ENCODE data around the gene CBFA2T3. TPM values are rescaled to one million over a fixed set of nuclear protein-coding genes. Genes with fewer than 3 reads are reported as not detected.
"Not testable (repeated sequence)": the region's sequence is repeated elsewhere in the genome, so short reads cannot be mapped to it uniquely, and the experiment has no call there.

The CBFA2T3 gene
- total RNA-seq, 4 donors from 2014 or later = 3.5 to 35.5 (median 6.8) TPM

- no peak overlapping the region for H3K4me3 ChIP-seq
Observed at GRCh38 chr16:88922826-88923410, 54.1 kb downstream of the CBFA2T3 start.

GRCh38 chr16:88922114-88922825 lies 54.7 kb downstream of the CBFA2T3 start:
- H3K27ac ChIP-seq = peak overlapping the region; percentile 41 to 70 (median 55)
- TF ChIP-seq CTCF (IDR thresholded peaks at IDR 0.05) = peak in 2 of 6 experiments; percentile 5
- no peak for TF ChIP-seq POLR2A (IDR thresholded peaks at IDR 0.05)
- no peak overlapping the region for H3K4me3 ChIP-seq
- H3K36me3 ChIP-seq = no peaks in the 10 kb centered on the region
- H3K9me3 ChIP-seq = no peaks in the 10 kb centered on the region
- peaks cover 0 to 37% (median 20%) of the 10 kb centered on the region in 4 donors for H3K4me1 ChIP-seq
- DNase-seq = peak; percentile 44 to 75 (median 72)
- no peaks in the 10 kb centered on the region for H3K27me3 ChIP-seq

More at GRCh38 chr16:88922826-88923410, 54.1 kb downstream of the CBFA2T3 start:
- H3K4me1 ChIP-seq = peaks cover 0 to 37% (median 20%) of the 10 kb centered on the region in 4 donors
- H3K27ac ChIP-seq = peak overlapping the region in 3 of 4 donors; percentile 54 to 70 (median 56)
- no peak for DNase-seq
- H3K36me3 ChIP-seq = no peaks in the 10 kb centered on the region
- no peaks in the 10 kb centered on the region for H3K27me3 ChIP-seq
- TF ChIP-seq CTCF (IDR thresholded peaks at IDR 0.05) (no peak), POLR2A (IDR thresholded peaks at IDR 0.05) (no peak)
- H3K9me3 ChIP-seq = no peaks in the 10 kb centered on the region

DNA sequence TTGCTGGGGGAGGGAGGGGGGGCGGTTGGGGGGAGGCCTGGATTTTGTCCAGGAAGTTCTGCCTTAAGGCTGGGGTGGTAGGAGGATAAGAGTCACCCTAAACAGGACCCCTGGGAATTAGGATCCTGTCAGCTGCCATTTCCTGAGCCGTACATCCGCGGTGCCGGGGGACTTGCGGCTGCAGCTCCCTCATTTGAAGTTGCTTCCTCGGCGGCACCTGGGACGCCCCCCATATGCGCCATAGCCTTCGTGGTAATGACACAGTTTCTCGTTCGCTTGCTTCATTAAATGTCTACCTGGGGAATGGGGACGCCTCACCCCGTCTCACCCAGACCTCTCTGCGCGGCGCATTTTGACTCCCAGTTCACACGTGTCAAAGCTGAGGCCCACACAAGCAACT lies 55.4 kb downstream of the CBFA2T3 start:
- Histone ChIP-seq H3K27me3 (no peaks in the 10 kb centered on the region), H3K27ac (peak overlapping the region; percentile 41 to 70 (median 55)), H3K4me1 (peaks cover 0 to 37% (median 20%) of the 10 kb centered on the region in 4 donors), H3K4me3 (no peak overlapping the region), H3K9me3 (no peaks in the 10 kb centered on the region), H3K36me3 (no peaks in the 10 kb centered on the region)
- TF ChIP-seq POLR2A (IDR thresholded peaks at IDR 0.05) = no peak
- no peak for TF ChIP-seq CTCF (IDR thresholded peaks at IDR 0.05)
- DNase-seq = no peak

DNA sequence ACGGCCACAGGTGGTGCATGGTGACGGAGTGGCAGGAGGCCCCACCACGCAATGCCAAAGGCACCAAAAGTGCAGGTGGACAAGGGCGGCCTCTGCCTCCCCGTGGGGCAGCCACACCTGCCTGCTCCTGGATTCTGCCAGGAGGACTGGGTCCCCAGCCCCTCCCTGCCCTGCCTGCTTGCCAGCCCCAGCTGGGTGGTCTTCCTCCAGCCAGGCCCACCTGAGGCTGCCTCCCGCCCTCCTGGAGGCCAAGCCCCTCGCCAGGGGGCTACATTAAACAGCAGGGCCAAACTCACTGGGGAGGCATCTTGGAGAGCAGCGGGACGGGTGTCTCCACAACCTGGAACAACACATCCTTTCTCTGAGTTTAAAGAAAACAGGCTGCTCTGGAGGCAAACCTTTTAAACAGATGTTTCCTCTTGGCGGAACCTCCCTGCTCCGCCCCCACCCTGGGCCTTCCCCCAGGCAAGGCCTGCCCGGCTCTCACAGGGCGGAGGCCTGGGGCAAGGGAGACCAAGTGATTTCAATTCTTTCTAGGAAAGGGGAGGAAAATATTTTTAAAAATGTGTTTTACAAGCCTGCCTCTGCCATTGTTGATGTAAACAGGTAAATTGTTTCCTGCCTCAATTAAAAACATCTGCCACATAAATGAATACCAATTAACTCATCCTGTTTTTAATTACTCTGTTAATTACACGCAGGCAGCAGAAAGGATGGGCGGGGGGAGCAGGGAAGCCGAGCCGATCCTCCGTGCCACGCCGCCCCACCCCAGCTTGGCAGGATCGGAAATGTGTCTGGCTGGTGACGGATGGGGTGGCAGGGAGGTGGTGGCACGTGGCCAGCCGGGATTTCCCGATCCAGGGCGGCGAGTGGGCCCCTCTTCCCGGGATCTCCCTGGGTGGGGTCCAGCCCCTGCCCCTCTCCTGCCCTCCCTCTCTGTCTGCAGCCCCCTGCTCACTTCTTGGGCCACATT lies 56.1 kb downstream of the CBFA2T3 start:
- Histone ChIP-seq H3K4me3 (no peak overlapping the region), H3K27me3 (no peaks in the 10 kb centered on the region), H3K36me3 (no peaks in the 10 kb centered on the region), H3K27ac (peak overlapping the region; percentile 41 to 70 (median 55)), H3K9me3 (no peaks in the 10 kb centered on the region), H3K4me1 (peaks cover 0 to 37% (median 20%) of the 10 kb centered on the region in 4 donors)
- DNase-seq = peak; percentile 62 to 78 (median 70)
- TF ChIP-seq CTCF (IDR thresholded peaks at IDR 0.05) (no peak), POLR2A (IDR thresholded peaks at IDR 0.05) (no peak)

GRCh38 chr16:88919936-88920335 lies 57.1 kb downstream of the CBFA2T3 start:
- DNase-seq = no peak
- TF ChIP-seq CTCF (IDR thresholded peaks at IDR 0.05) (no peak), POLR2A (IDR thresholded peaks at IDR 0.05) (no peak)
- Histone ChIP-seq H3K9me3 (no peaks in the 10 kb centered on the region), H3K36me3 (no peaks in the 10 kb centered on the region), H3K27me3 (no peaks in the 10 kb centered on the region), H3K4me1 (peaks cover 0 to 32% (median 15%) of the 10 kb centered on the region in 4 donors), H3K4me3 (no peak overlapping the region), H3K27ac (no peak overlapping the region)

- H3K27me3 ChIP-seq, H3K27ac ChIP-seq, H3K9me3 ChIP-seq, H3K36me3 ChIP-seq, DNase-seq, H3K4me3 ChIP-seq: not testable (repeated sequence)
- peaks cover 0 to 28% (median 13%) of the 10 kb centered on the region in 4 donors for H3K4me1 ChIP-seq
Observed at GRCh38 chr16:88918896-88919295, 58.1 kb downstream of the CBFA2T3 start.
